Neural progenitor cell (in vitro differentiated cells): ENCODE measurements around the gene IQCE. TPM values are rescaled to one million over a fixed set of nuclear protein-coding genes. Genes with fewer than 3 reads are reported as not detected.

Experiments used
- DNase-seq: peaks from one replicate; pipeline ENCODE4 v3.0.0-alpha.2; 2016; ENCODE audit warnings: low spot score
- H2AFZ ChIP-seq: fragments of 200-600 bp; sonication (generic); replicated peaks from 2 replicates; pipeline ENCODE4 v1.6.1; 2016; ENCODE audit warnings: antibody characterized with exemption
- H3F3A ChIP-seq: fragments of 200-600 bp; sonication (generic); 2 replicates; pipeline ENCODE4 v1.6.1; 2016; ENCODE audit warnings: antibody characterized with exemption, low read depth
- H3K27ac ChIP-seq: fragments of 200-600 bp; sonication (generic); 2 replicates; pipeline ENCODE4 v1.5.1; 2016; ENCODE audit warnings: mild to moderate bottlenecking
- H3K27me3 ChIP-seq: fragments of 200-600 bp; sonication (generic); 2 replicates; pipeline ENCODE4 v1.6.1; 2016; ENCODE audit warnings: mild to moderate bottlenecking, moderate library complexity
- H3K36me3 ChIP-seq: fragments of 200-600 bp; sonication (generic); 2 replicates; pipeline ENCODE4 v1.5.1; 2016
- H3K4me1 ChIP-seq: fragments of 200-600 bp; sonication (generic); 2 replicates; pipeline ENCODE4 v1.6.1; 2016; ENCODE audit warnings: mixed run types
- H3K4me2 ChIP-seq: fragments of 200-600 bp; sonication (generic); 2 replicates; pipeline ENCODE4 v1.6.1; 2016
- H3K4me3 ChIP-seq: fragments of 200-600 bp; sonication (generic); 2 replicates; pipeline ENCODE4 v1.5.1; 2016
- H3K79me2 ChIP-seq: fragments of 200-600 bp; sonication (generic); 2 replicates; pipeline ENCODE4 v1.6.1; 2016; ENCODE audit warnings: low read depth
- H3K9ac ChIP-seq: fragments of 200-600 bp; sonication (generic); 2 replicates; pipeline ENCODE4 v1.6.1; 2016
- H3K9me3 ChIP-seq: fragments of 200-600 bp; sonication (generic); 2 replicates; pipeline ENCODE4 v1.5.1; 2016; ENCODE audit warnings: low read depth
- H4K20me1 ChIP-seq: fragments of 200-600 bp; sonication (generic); 2 replicates; pipeline ENCODE4 v1.6.1; 2016; ENCODE audit warnings: low read depth
- H3K27ac Mint-ChIP-seq: 3 replicates; pipeline ENCODE4 v1.8.0; 2021; ENCODE audit warnings: mixed read lengths
- H3K27me3 Mint-ChIP-seq: 2 replicates; pipeline ENCODE4 v1.8.0; 2022; ENCODE audit warnings: low read depth, mild to moderate bottlenecking, inconsistent platforms, moderate library complexity, mixed read lengths; ENCODE audit not compliant: insufficient read depth
- H3K36me3 Mint-ChIP-seq: 3 replicates; pipeline ENCODE4 v1.8.0; 2021; ENCODE audit warnings: mixed read lengths
- H3K4me1 Mint-ChIP-seq: 3 replicates; pipeline ENCODE4 v1.8.0; 2021; ENCODE audit warnings: mixed read lengths
- H3K4me3 Mint-ChIP-seq: 3 replicates; pipeline ENCODE4 v1.8.0; 2021; ENCODE audit warnings: mild to moderate bottlenecking, moderate library complexity, mixed read lengths
- H3K9me3 Mint-ChIP-seq: 3 replicates; pipeline ENCODE4 v1.8.0; 2020; ENCODE audit warnings: mixed read lengths
- CTCF ChIP-seq: fragments of 200-600 bp; sonication (generic); IDR thresholded peaks from 2 replicates; pipeline ENCODE4 v1.5.1; 2017; ENCODE audit warnings: antibody characterized with exemption, mild to moderate bottlenecking
- EZH2 ChIP-seq: fragments of 200-600 bp; sonication (generic); IDR thresholded peaks from 2 replicates; pipeline ENCODE4 v1.6.1; 2017; ENCODE audit warnings: antibody characterized with exemption, mild to moderate bottlenecking, moderate library complexity
- EZH2phosphoT487 ChIP-seq: fragments of 200-600 bp; sonication (generic); IDR thresholded peaks from 2 replicates; pipeline ENCODE4 v1.6.1; 2017; ENCODE audit warnings: antibody characterized with exemption
- total RNA-seq: library from RNA; depleted of rRNA; stranded (reverse); fragments of >200 nt; gene quantifications from 2 replicates; pipeline ENCODE4 v1.2.3, GENCODE V29; 2015; ENCODE audit warnings: low replicate concordance

The IQCE gene
- total RNA-seq, 1 donor from 2014 or later = 4.6 TPM

- Mint-ChIP-seq H3K4me3 (no peak overlapping the region), H3K4me1 (peaks cover 82% of the 10 kb centered on the region), H3K27ac (peak overlapping the region; percentile 67), H3K9me3 (no peaks in the 10 kb centered on the region), H3K27me3 (peaks cover 13% of the 10 kb centered on the region), H3K36me3 (no peaks in the 10 kb centered on the region)
- TF ChIP-seq CTCF (no peak), EZH2phosphoT487 (no peak), EZH2 (no peak)
- Histone ChIP-seq H3K27ac (no peak overlapping the region), H3K9me3 (no peaks in the 10 kb centered on the region), H3K4me1 (peaks cover 29% of the 10 kb centered on the region), H3K36me3 (no peaks in the 10 kb centered on the region), H3K4me2 (peak overlapping the region; percentile 50), H3F3A (peaks cover 38% of the 10 kb centered on the region), H3K79me2 (no peaks in the 10 kb centered on the region), H3K4me3 (no peak overlapping the region), H4K20me1 (no peaks in the 10 kb centered on the region), H2AFZ (peak overlapping the region; percentile 86), H3K27me3 (no peaks in the 10 kb centered on the region), H3K9ac (no peak overlapping the region)
- no peak for DNase-seq
Observed at GRCh38 chr7:2617325-2617905, 58.6 kb downstream of the IQCE start.

DNA sequence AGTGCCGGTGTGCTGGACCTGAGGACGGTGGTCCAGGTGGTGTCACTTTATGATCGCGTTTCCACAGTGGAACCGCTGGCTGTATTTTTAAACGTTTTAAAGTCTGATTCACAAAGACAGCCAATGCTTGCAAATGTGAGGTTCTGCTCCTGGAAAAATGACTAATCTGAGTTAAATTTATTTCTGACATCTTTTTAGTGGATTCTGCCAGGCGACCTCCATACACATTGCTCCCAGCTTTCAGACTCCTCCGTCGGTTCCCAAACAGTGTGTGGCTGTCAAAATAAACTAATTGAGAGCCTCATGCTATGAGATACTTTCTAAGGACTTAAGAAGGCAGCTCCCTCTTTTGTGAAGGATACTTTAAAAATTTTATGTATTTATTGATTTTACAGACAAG lies 60.3 kb downstream of the IQCE start:
- Histone ChIP-seq H3K4me3 (no peak overlapping the region), H3F3A (peaks cover 38% of the 10 kb centered on the region), H3K4me2 (no peak overlapping the region), H3K27me3 (no peaks in the 10 kb centered on the region), H4K20me1 (no peaks in the 10 kb centered on the region), H3K9ac (no peak overlapping the region), H3K4me1 (peaks cover 37% of the 10 kb centered on the region), H3K9me3 (no peaks in the 10 kb centered on the region), H2AFZ (no peak overlapping the region), H3K79me2 (no peaks in the 10 kb centered on the region), H3K36me3 (no peaks in the 10 kb centered on the region), H3K27ac (no peak overlapping the region)
- peaks cover 73% of the 10 kb centered on the region for H3K4me1 Mint-ChIP-seq
- TF ChIP-seq EZH2phosphoT487 (no peak), CTCF (no peak), EZH2 (no peak)
- DNase-seq = no peak
- no peak overlapping the region for H3K27ac Mint-ChIP-seq
- peak overlapping the region; percentile 55 for H3K4me3 Mint-ChIP-seq
- H3K9me3 Mint-ChIP-seq = no peaks in the 10 kb centered on the region
- H3K36me3 Mint-ChIP-seq = no peaks in the 10 kb centered on the region
- H3K27me3 Mint-ChIP-seq = peaks cover 5% of the 10 kb centered on the region

DNA sequence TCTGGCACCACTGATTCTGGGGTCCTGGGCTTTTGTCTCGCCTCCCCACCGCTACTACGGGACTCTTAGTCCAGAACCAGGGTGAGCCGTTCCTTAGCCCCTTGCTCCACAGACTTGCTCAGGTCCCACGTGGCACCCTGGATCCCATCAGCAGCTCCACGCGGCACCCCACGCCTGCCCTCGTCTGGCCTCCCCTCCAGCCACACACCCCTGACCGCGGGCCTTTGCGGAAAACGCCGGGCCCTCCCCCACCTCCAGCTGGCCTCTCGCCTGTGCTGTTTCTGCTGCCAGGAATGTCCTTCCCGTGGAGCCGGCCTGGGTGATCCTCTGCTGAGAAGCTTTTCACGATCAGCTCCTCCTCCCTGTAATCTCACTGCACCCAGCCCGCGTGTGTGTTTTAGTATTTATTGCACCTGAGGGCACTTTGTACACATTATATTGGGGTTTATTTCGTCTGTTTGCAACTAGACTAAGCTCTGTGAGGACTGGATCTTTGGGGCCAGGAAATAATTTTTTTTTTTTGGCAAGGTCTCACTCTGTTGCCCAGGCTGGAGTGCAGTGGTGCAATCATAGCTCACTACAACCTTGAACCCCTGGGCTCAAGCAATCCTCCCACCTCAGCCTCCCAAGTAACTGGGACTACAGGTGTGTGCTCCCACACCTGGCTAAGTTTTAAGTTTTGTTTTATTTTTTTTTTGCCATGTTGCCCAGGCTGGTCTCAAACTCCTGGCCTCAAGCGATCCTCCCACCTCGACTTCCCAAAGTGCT lies 62.5 kb downstream of the IQCE start:
- TF ChIP-seq EZH2phosphoT487 (no peak), EZH2 (no peak), CTCF (no peak)
- H3K4me1 Mint-ChIP-seq = peaks cover 65% of the 10 kb centered on the region
- H3K36me3 ChIP-seq = no peaks in the 10 kb centered on the region
- H3K4me2 ChIP-seq = peak overlapping the region; percentile 11
- no peaks in the 10 kb centered on the region for H4K20me1 ChIP-seq
- H3K27me3 Mint-ChIP-seq = peaks cover 5% of the 10 kb centered on the region
- H3F3A ChIP-seq = peaks cover 38% of the 10 kb centered on the region
- no peaks in the 10 kb centered on the region for H3K9me3 ChIP-seq
- H3K36me3 Mint-ChIP-seq = no peaks in the 10 kb centered on the region
- DNase-seq = peak; percentile 72
- H3K27ac ChIP-seq = no peak overlapping the region
- H3K4me3 ChIP-seq = no peak overlapping the region
- no peak overlapping the region for H3K9ac ChIP-seq
- peak overlapping the region; percentile 64 for H3K4me3 Mint-ChIP-seq
- no peaks in the 10 kb centered on the region for H3K79me2 ChIP-seq
- peak overlapping the region; percentile 93 for H3K27ac Mint-ChIP-seq
- H3K9me3 Mint-ChIP-seq = no peaks in the 10 kb centered on the region
- no peaks in the 10 kb centered on the region for H3K27me3 ChIP-seq
- peaks cover 36% of the 10 kb centered on the region for H3K4me1 ChIP-seq
- H2AFZ ChIP-seq = no peak overlapping the region
